Pancreas (tissue), 10 donors: ENCODE measurements around the gene APOF. TPM values are rescaled to one million over a fixed set of nuclear protein-coding genes. Genes with fewer than 3 reads are reported as not detected.

Experiments
- ATAC-seq, 4 donors: fragments of 200-7000 bp; cut with Tn5 transposase; one replicate each; pipeline versions ENCODE4 v1.8.0 to v1.9.1; 2020; ENCODE audit warnings: mild to moderate bottlenecking in 4 of 4, moderate library complexity in 4 of 4
- DNase-seq, 6 donors: peaks; one replicate each; pipeline ENCODE4 v3.0.0-alpha.2; 2020
- FAIRE-seq: peaks from 2 replicates; lab custom pipeline; 2012; peaks lifted over from hg19 to GRCh38; lab: Jason Lieb, UNC
- H3K27ac ChIP-seq, 4 donors: fragments of 200-600 bp; sonication (generic); 1 replicate in 3 of 4; 2 replicates in 1 of 4; pipeline versions ENCODE4 v1.5.0 to v1.8.0; 2020
- H3K27me3 ChIP-seq, 4 donors: fragments of 200-600 bp; one replicate each; pipeline ENCODE4 v1.8.0; 2021
- H3K36me3 ChIP-seq, 3 donors: fragments of 200-600 bp; sonication (generic) in 1 of 3; one replicate each; pipeline versions ENCODE4 v1.5.0 to v1.8.0; 2020 to 2021
- H3K4me1 ChIP-seq, 3 donors: fragments of 200-600 bp; one replicate each; pipeline ENCODE4 v1.8.0; 2021
- H3K4me3 ChIP-seq, 4 donors: fragments of 200-600 bp; sonication (generic) in 2 of 4; one replicate each; pipeline versions ENCODE4 v1.5.0 to v1.8.0; 2020 to 2021
- H3K9me3 ChIP-seq, 4 donors: fragments of 200-600 bp; one replicate each; pipeline ENCODE4 v1.8.0; 2021
- WGBS, 2 donors: extraction: QIAGEN DNeasy Blood & Tissue Kit; methylation state at CpG; one replicate each; pipeline ENCODE4 v1.1.7; 2013; 5-methylcytosine and 5-hydroxymethylcytosine counted together
- intact Hi-C, 3 donors: fragments of 100-400 bp; cut with DNase I; formaldehyde crosslinking; loops; one replicate each; pipeline versions ENCODE4 v1.11.1 to v1.14.2; 2022
- polyA plus RNA-seq, 2 donors: library from polyadenylated mRNA; stranded (reverse); fragments of 200-250 nt; gene quantifications; one replicate each; pipeline ENCODE4 v1.2.3, GENCODE V29; 2013
- total RNA-seq, 6 donors: library from RNA; stranded (reverse); fragmentation: NEBNext Ultra II Directional in 4 of 6; extraction: Animal tissue kit (Norgen Biotek cat#: 25700) in 4 of 6; gene quantifications; one replicate each; pipeline versions ENCODE4 v1.2.1 to v1.2.4, GENCODE V29; 2021 to 2023
- TF ChIP-seq, protein P1 (sequence below), 4 donors: fragments of 200-600 bp; sonication (generic) in 3 of 4; IDR thresholded peaks; one replicate each; pipeline versions ENCODE4 v1.5.0 to v1.8.0; 2021; ENCODE audit warnings: antibody characterized with exemption in 4 of 4
- donor health status: healthy with polysubstance abuse.
- donor health status: DM: no; HTN: no; CAD: no; lungs with moderate emphysema.
- donor health status: DM: no; HTN: no; CAD: no.
- donor health status: control.
- donor health status: control.
- donor health status: Bipolar disorder and iron deficiency.
- donor health status: DM: yes; HTN: yes; CAD: no.
- donor health status: DM: no; HTN: no; CAD: no.
- donor health status: DM: no; HTN: no; CAD: no.
- donor health status: DM: yes; HTN: yes; CAD: no.

APOF gene
- total and polyA plus RNA-seq, 8 donors = 0.05 to 0.13 TPM; not detected in 6

- no peaks in the 10 kb centered on the region for H3K27me3 ChIP-seq
- FAIRE-seq = no peak
- intact Hi-C loops = no loop called here
- H3K4me3 ChIP-seq = no peak overlapping the region
- H3K27ac ChIP-seq = no peak overlapping the region
- ATAC-seq = no peak
- WGBS, 2 donors = 94 to 95% methylated on average over 12 of the region's 12 CpGs
- TF ChIP-seq, protein P1, sequence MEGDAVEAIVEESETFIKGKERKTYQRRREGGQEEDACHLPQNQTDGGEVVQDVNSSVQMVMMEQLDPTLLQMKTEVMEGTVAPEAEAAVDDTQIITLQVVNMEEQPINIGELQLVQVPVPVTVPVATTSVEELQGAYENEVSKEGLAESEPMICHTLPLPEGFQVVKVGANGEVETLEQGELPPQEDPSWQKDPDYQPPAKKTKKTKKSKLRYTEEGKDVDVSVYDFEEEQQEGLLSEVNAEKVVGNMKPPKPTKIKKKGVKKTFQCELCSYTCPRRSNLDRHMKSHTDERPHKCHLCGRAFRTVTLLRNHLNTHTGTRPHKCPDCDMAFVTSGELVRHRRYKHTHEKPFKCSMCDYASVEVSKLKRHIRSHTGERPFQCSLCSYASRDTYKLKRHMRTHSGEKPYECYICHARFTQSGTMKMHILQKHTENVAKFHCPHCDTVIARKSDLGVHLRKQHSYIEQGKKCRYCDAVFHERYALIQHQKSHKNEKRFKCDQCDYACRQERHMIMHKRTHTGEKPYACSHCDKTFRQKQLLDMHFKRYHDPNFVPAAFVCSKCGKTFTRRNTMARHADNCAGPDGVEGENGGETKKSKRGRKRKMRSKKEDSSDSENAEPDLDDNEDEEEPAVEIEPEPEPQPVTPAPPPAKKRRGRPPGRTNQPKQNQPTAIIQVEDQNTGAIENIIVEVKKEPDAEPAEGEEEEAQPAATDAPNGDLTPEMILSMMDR (IDR thresholded peaks at IDR 0.05) = no peak
- no peaks in the 10 kb centered on the region for H3K9me3 ChIP-seq
- H3K4me1 ChIP-seq = peaks cover 6 to 10% (median 6%) of the 10 kb centered on the region in 3 donors
- no peak for DNase-seq
- H3K36me3 ChIP-seq = peaks cover 0 to 7% (median 5%) of the 10 kb centered on the region in 3 donors
Observed at GRCh38 chr12:56311003-56311402, 51.7 kb downstream of the APOF start.

Other genes starting within 250 kb of the APOF start
- 1,000 to 10,000 TPM; 2,275 to 3,960 (median 2,741) TPM for gene RPL41, start 246.2 kb downstream of the APOF start, total RNA-seq
- 1,000 to 10,000 TPM; 1,821 to 3,381 TPM for gene RPL41, start 246.2 kb downstream of the APOF start, polyA plus RNA-seq
- 1 to 10 TPM; 2.6 to 4.1 (median 3.2) TPM for gene ZC3H10, start 244.6 kb downstream of the APOF start, total RNA-seq
- 1 to 10 TPM; 1.9 to 3.0 TPM for gene ZC3H10, start 244.6 kb downstream of the APOF start, polyA plus RNA-seq
- 10 to 100 TPM; 42.8 to 55.1 (median 46.5) TPM for gene ESYT1, start 234.6 kb downstream of the APOF start, total RNA-seq
- 10 to 100 TPM; 22.5 to 40.2 TPM for gene ESYT1, start 234.6 kb downstream of the APOF start, polyA plus RNA-seq
- 10 to 100 TPM in 5 of 6 donors, 1 to 10 TPM in 1; 6.7 to 18.2 (median 14.7) TPM for gene MYL6B, start 210.3 kb downstream of the APOF start, total RNA-seq
- 10 to 100 TPM; 39.3 to 65.9 TPM for gene MYL6B, start 210.3 kb downstream of the APOF start, polyA plus RNA-seq
- 100 to 1,000 TPM; 270 to 669 (median 431) TPM for gene MYL6, start 204.5 kb downstream of the APOF start, total RNA-seq
- gene MYL6, start 204.5 kb downstream of the APOF start, polyA plus RNA-seq = 1,000 to 10,000 TPM in 1 of 2 donors, 100 to 1,000 TPM in 1; 887 to 1,217 TPM
- gene SMARCC2, start 173.4 kb downstream of the APOF start, total RNA-seq = 10 to 100 TPM; 26.3 to 64.5 (median 38.2) TPM
- 10 to 100 TPM; 33.1 to 42.2 TPM for gene SMARCC2, start 173.4 kb downstream of the APOF start, polyA plus RNA-seq
- 10 to 100 TPM; 11.6 to 21.9 (median 16.7) TPM for gene RNF41, start 140.9 kb downstream of the APOF start, total RNA-seq
- 10 to 100 TPM in 1 of 2 donors, 1 to 10 TPM in 1; 6.8 to 16.2 TPM for gene RNF41, start 140.9 kb downstream of the APOF start, polyA plus RNA-seq
- 10 to 100 TPM; 14.3 to 23.6 (median 18.3) TPM for gene NABP2, start 138.5 kb downstream of the APOF start, total RNA-seq
- 10 to 100 TPM; 14.1 to 17.9 TPM for gene NABP2, start 138.5 kb downstream of the APOF start, polyA plus RNA-seq
- gene SLC39A5, start 132.8 kb downstream of the APOF start, total RNA-seq = 100 to 1,000 TPM; 108 to 289 (median 226) TPM
- gene SLC39A5, start 132.8 kb downstream of the APOF start, polyA plus RNA-seq = 100 to 1,000 TPM; 307 to 615 TPM
- 10 to 100 TPM; 12.1 to 25.1 (median 17.9) TPM for gene ANKRD52, start 104.5 kb downstream of the APOF start, total RNA-seq
- gene ANKRD52, start 104.5 kb downstream of the APOF start, polyA plus RNA-seq = 10 to 100 TPM in 1 of 2 donors, 1 to 10 TPM in 1; 8.0 to 12.2 TPM
- gene COQ10A, start 95.9 kb downstream of the APOF start, total RNA-seq = 10 to 100 TPM in 4 of 6 donors, 1 to 10 TPM in 2; 8.0 to 12.9 (median 11.1) TPM
- 10 to 100 TPM; 23.8 to 36.4 TPM for gene COQ10A, start 95.9 kb downstream of the APOF start, polyA plus RNA-seq
- 100 to 1,000 TPM in 2 of 6 donors, 10 to 100 TPM in 4; 80.0 to 120 (median 97.2) TPM for gene CS, start 62.5 kb downstream of the APOF start, total RNA-seq
- 10 to 100 TPM; 32.0 to 45.4 TPM for gene CS, start 62.5 kb downstream of the APOF start, polyA plus RNA-seq
- 10 to 100 TPM; 45.3 to 94.2 (median 66.3) TPM for gene CNPY2, start 46.9 kb downstream of the APOF start, total RNA-seq
- 100 to 1,000 TPM; 109 to 141 TPM for gene CNPY2, start 46.9 kb downstream of the APOF start, polyA plus RNA-seq
- 10 to 100 TPM; 24.3 to 73.0 (median 41.7) TPM for gene PAN2, start 28.9 kb downstream of the APOF start, total RNA-seq
- 100 to 1,000 TPM in 1 of 2 donors, 10 to 100 TPM in 1; 78.5 to 111 TPM for gene PAN2, start 28.9 kb downstream of the APOF start, polyA plus RNA-seq
- gene IL23A, start 24.0 kb downstream of the APOF start, total RNA-seq = 1 to 10 TPM in 2 of 6 donors, under 1 TPM in 3, not detected in 1; 0.20 to 3.7 (median 0.41) TPM
- 1 to 10 TPM in 1 of 2 donors, under 1 TPM in 1; 0.38 to 1.3 TPM for gene IL23A, start 24.0 kb downstream of the APOF start, polyA plus RNA-seq
- 10 to 100 TPM; 25.5 to 88.5 (median 38.4) TPM for gene STAT2, start 2.8 kb downstream of the APOF start, total RNA-seq
- 10 to 100 TPM; 48.4 to 57.3 TPM for gene STAT2, start 2.8 kb downstream of the APOF start, polyA plus RNA-seq
- gene TIMELESS, start 86.6 kb upstream of the APOF start, total RNA-seq = 1 to 10 TPM; 3.7 to 5.8 (median 4.5) TPM
- 1 to 10 TPM; 5.6 to 7.6 TPM for gene TIMELESS, start 86.6 kb upstream of the APOF start, polyA plus RNA-seq
- gene MIP, start 91.8 kb upstream of the APOF start, total RNA-seq = not detected
- not detected for gene MIP, start 91.8 kb upstream of the APOF start, polyA plus RNA-seq
- gene SPRYD4, start 105.7 kb upstream of the APOF start, total RNA-seq = 1 to 10 TPM; 1.5 to 2.9 (median 1.9) TPM
- gene SPRYD4, start 105.7 kb upstream of the APOF start, polyA plus RNA-seq = 1 to 10 TPM; 2.1 to 2.3 TPM
- 10 to 100 TPM; 14.6 to 49.1 (median 31.0) TPM for gene GLS2, start 125.3 kb upstream of the APOF start, total RNA-seq
- 10 to 100 TPM; 33.6 to 35.5 TPM for gene GLS2, start 125.3 kb upstream of the APOF start, polyA plus RNA-seq
- gene RBMS2, start 159.0 kb upstream of the APOF start, total RNA-seq = 10 to 100 TPM in 4 of 6 donors, 1 to 10 TPM in 2; 8.5 to 30.8 (median 12.1) TPM
- gene RBMS2, start 159.0 kb upstream of the APOF start, polyA plus RNA-seq = 1 to 10 TPM; 5.4 to 6.2 TPM